Astrocyte of the cerebellum (primary cell): Measurements from ENCODE around the gene POLR2A.
A peak's percentile ranks its signal among the peaks of the same experiment; 100 is the strongest.

Experiments used
- DNase-seq: peaks from one replicate; pipeline ENCODE4 v3.0.0-alpha.2; 2011; ENCODE audit warnings: low read depth
- H3K4me3 ChIP-seq: 2 replicates; pipeline ENCODE4 v1.5.1; 2011; ENCODE audit warnings: mild to moderate bottlenecking, low read depth, low read length, moderate library complexity
- in situ Hi-C: cut with HindIII; loops from 2 replicates; pipeline ENCODE4 v1.10.0; 2017; ENCODE audit warnings: low sequenced_read_pairs
- TF ChIP-seq, protein P1 (sequence below): IDR thresholded peaks from 2 replicates; pipeline ENCODE4 v1.5.1; 2012; ENCODE audit warnings: low read length, low read depth, moderate library complexity, mild to moderate bottlenecking; ENCODE audit errors: missing control alignments

POLR2A gene

DNA sequence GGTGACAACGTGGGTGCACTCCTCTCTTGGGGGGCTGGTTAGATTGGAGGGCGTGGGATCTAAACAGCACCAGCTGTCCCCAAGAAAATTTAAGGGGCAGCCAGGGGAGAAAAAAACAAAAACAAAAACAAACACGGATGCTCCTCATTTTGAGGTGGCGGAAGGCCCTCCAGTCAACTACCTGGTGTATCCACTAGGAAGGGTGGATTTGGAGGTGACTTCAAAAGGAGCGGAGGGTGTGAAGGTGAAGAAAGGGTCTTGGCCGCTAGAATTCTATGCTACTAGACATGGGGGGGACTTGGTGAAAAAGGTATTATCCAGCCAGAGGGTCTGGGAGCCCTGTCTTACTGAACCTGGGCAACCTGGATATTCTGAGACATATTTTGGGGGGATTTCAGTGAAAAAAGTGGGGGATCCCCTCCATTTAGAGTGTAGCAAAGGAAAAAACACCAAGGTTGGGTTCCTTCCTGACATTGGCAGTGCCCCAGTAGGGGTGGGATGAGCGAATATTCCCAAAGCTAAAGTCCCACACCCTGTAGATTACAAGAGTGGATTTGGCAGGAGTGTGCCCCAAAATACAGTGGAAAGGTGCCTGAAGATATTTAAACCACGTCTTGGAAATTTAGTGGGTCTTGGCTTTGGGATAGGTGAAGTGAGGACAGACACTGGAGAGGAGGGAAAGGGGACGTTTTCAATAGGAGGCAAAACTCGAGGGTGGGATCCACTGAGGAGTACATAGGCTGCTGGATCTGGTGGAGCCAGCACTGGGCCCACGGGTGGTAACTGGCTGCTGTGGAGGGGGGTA lies 45.3 kb upstream of the POLR2A start:
- in situ Hi-C loops: no loop called here
- no peak for DNase-seq
- TF ChIP-seq, protein P1, sequence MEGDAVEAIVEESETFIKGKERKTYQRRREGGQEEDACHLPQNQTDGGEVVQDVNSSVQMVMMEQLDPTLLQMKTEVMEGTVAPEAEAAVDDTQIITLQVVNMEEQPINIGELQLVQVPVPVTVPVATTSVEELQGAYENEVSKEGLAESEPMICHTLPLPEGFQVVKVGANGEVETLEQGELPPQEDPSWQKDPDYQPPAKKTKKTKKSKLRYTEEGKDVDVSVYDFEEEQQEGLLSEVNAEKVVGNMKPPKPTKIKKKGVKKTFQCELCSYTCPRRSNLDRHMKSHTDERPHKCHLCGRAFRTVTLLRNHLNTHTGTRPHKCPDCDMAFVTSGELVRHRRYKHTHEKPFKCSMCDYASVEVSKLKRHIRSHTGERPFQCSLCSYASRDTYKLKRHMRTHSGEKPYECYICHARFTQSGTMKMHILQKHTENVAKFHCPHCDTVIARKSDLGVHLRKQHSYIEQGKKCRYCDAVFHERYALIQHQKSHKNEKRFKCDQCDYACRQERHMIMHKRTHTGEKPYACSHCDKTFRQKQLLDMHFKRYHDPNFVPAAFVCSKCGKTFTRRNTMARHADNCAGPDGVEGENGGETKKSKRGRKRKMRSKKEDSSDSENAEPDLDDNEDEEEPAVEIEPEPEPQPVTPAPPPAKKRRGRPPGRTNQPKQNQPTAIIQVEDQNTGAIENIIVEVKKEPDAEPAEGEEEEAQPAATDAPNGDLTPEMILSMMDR: no peak
- H3K4me3 ChIP-seq: no peak overlapping the region

- DNase-seq: no peak
- TF ChIP-seq, protein P1: no peak
- peak within 1 kb of the TSS; percentile 36 for H3K4me3 ChIP-seq
- in situ Hi-C loops: no loop called here
These were observed 44.6 kb upstream of the POLR2A start, which contains the start of gene FGF11 for GRCh38 chr17:7439462-7440112. Gene FGF11 (plus strand): TSS chr17:7439512. CDS start chr17:7439621, 109 bp downstream.

DNA sequence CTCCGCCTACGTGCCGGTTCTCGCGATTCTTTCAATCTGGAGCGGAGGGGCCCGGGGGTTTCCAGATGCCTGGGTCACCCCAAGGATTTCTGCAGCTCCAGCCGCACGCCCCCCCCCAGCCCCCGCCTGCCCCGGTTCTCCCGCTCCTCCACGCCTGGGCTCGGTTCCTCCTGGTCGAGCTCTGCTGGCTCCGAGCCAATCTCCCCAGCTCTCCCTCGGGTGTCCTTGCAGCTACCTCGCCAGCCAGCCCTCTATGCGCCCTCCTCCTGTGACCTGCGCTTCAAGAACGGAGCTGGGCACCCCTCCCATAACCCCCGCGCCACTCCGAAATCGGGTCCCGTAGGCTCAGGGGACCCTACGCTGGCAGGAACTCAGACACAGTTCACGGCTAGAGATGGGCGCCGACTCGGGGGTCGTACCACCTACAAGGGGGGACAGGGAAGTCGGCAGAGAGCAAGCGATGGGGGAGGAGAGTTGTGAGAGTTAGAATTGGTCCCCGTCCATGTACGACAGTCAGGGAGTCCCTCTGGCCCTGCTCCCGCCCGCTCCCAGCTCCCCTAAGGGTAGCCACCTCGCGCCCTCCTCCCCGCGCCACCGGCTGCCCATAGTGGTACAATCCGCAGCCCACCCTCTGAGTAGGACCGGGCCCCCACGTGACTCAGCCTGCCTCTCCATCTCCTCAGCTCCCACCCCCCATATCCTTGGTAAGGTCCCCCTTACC lies 43.9 kb upstream of the POLR2A start:
- in situ Hi-C loops: no loop called here
- no peak for DNase-seq
- H3K4me3 ChIP-seq: peak overlapping the region; percentile 36
- TF ChIP-seq, protein P1: no peak

- in situ Hi-C loops: no loop called here
- DNase-seq: no peak
- TF ChIP-seq, protein P1: peak; percentile 8
- H3K4me3 ChIP-seq: peak overlapping the region; percentile 36
These were observed 43.4 kb upstream of the POLR2A start for GRCh38 chr17:7440834-7441195.

- in situ Hi-C loops: no loop called here
- TF ChIP-seq, protein P1: no peak
- no peak overlapping the region for H3K4me3 ChIP-seq
- no peak for DNase-seq
These were observed 42.9 kb upstream of the POLR2A start for GRCh38 chr17:7441266-7441665.

GRCh38 chr17:7442142-7442541 lies 42.0 kb upstream of the POLR2A start:
- TF ChIP-seq, protein P1: no peak
- no peak overlapping the region for H3K4me3 ChIP-seq
- in situ Hi-C loops: no loop called here
- DNase-seq: no peak
